Measurements from ENCODE around the gene MMP19.

DNA sequence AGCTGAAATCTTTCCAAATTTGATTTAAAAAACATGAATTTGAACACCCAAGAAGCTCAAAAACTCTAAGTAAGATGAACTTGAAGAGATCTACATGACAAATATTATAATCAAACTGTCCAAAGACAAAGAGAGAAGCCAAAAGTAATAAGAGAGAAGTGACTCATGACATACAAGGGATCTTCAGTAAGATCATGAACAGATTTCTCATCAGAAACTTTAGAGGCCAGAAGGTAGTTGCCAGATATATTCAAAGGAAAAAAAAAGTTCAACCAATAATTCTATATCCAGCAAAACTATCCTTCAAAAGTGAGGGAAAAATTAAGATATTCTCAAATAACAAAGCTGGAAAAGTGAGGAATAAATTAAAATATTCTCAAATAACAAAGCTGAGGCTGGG, 35.1 kb upstream of the MMP19 start:
- TF ChIP-seq, protein P1, sequence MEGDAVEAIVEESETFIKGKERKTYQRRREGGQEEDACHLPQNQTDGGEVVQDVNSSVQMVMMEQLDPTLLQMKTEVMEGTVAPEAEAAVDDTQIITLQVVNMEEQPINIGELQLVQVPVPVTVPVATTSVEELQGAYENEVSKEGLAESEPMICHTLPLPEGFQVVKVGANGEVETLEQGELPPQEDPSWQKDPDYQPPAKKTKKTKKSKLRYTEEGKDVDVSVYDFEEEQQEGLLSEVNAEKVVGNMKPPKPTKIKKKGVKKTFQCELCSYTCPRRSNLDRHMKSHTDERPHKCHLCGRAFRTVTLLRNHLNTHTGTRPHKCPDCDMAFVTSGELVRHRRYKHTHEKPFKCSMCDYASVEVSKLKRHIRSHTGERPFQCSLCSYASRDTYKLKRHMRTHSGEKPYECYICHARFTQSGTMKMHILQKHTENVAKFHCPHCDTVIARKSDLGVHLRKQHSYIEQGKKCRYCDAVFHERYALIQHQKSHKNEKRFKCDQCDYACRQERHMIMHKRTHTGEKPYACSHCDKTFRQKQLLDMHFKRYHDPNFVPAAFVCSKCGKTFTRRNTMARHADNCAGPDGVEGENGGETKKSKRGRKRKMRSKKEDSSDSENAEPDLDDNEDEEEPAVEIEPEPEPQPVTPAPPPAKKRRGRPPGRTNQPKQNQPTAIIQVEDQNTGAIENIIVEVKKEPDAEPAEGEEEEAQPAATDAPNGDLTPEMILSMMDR (conservative IDR thresholded peaks at IDR 0.05 in 1 of 2, IDR thresholded peaks at IDR 0.05 in 1 of 2; ENCODE audit: extremely low read depth in 1 of 2, insufficient read depth in 1 of 2, low read depth in 1 of 2, low read length in 2 of 2), result no peak
- no peak for TF ChIP-seq EZH2 (IDR thresholded peaks at IDR 0.05; ENCODE audit: borderline replicate concordance, low read length)

Data from mammary epithelial cell (primary cell).